ENCODE results near the gene MBTD1. TPM values are rescaled to one million over a fixed set of nuclear protein-coding genes. Genes with fewer than 3 reads are reported as not detected.

MBTD1 gene
- total and polyA plus RNA-seq, 9 of the 15 experiments (the other 6 are each of a cell fraction or from before 2014, with no cell fraction given) = 2.1 to 26.3 (median 13.3) TPM

- no peak for TF ChIP-seq NCOA4 (IDR thresholded peaks at IDR 0.05; ENCODE audit: partially characterized antibody)
- TF ChIP-seq CHD4 (IDR thresholded peaks at IDR 0.05; ENCODE audit: insufficient read depth, insufficient replicate concordance, low read depth, low read length, poor library complexity, severe bottlenecking) = no peak
- TF ChIP-seq RAD21 (CRISPR knock-in tag; conservative IDR thresholded peaks at IDR 0.05 in 1 of 2, IDR thresholded peaks at IDR 0.05 in 1 of 2) = no peak
- TF ChIP-seq NR3C1 (CRISPR knock-in tag; IDR thresholded peaks at IDR 0.05) = peak; percentile 52; the same call in 1 of the 2 replicates
- peak in 1 of 2 experiments; percentile 51; a peak in 2 of 4 replicates for TF ChIP-seq HDAC1 (IDR thresholded peaks at IDR 0.05)
- TF ChIP-seq CCNT2 (IDR thresholded peaks at IDR 0.05; ENCODE audit: borderline replicate concordance, extremely low read depth, insufficient read length, low read depth, low read length) = peak; percentile 84
- peak; percentile 96 for TF ChIP-seq TFE3 (CRISPR knock-in tag; IDR thresholded peaks at IDR 0.05)
- TF ChIP-seq NR4A1 (CRISPR knock-in tag; IDR thresholded peaks at IDR 0.05) = 0 out of 2 replicates have a peak, but pooled peaks have one; percentile 53
- TF ChIP-seq NR4A1 (tag; IDR thresholded peaks at IDR 0.05) = no peak
- peak; percentile 19 for TF ChIP-seq ZFP36 (IDR thresholded peaks at IDR 0.05; ENCODE audit: low read depth, low read length, partially characterized antibody)
- TF ChIP-seq TSC22D4 (tag; IDR thresholded peaks at IDR 0.05) = no peak
- TF ChIP-seq NCOR1 (IDR thresholded peaks at IDR 0.05) = peak; percentile 38; the same call in 1 of the 2 replicates
- peak; percentile 82 for TF ChIP-seq POLR2A (conservative IDR thresholded peaks at IDR 0.05)
- TF ChIP-seq NBN (IDR thresholded peaks at IDR 0.05; ENCODE audit: low read depth) = peak; percentile 87
- no peak for TF ChIP-seq SRSF9 (IDR thresholded peaks at IDR 0.05; ENCODE audit: borderline replicate concordance, low read depth, low read length)
- no peak for TF ChIP-seq FOXJ2 (tag; IDR thresholded peaks at IDR 0.05)
- TF ChIP-seq TCF7 (IDR thresholded peaks at IDR 0.05; ENCODE audit: borderline replicate concordance) = 0 out of 2 replicates have a peak, but pooled peaks have one; percentile 48
- TF ChIP-seq ZNF639 (CRISPR knock-in tag; conservative IDR thresholded peaks at IDR 0.05 in 1 of 2, IDR thresholded peaks at IDR 0.05 in 1 of 2) = peak; percentile 58 to 81; a peak in 2 of 4 replicates
- peak; percentile 53 for TF ChIP-seq MXI1 (IDR thresholded peaks at IDR 0.05; ENCODE audit: low read depth, low read length)
- no peak for TF ChIP-seq ZKSCAN3 (CRISPR knock-in tag; IDR thresholded peaks at IDR 0.05)
- peak; percentile 81 for TF ChIP-seq CBFA2T2 (conservative IDR thresholded peaks at IDR 0.05)
- peak; percentile 81; the same call in 1 of the 2 replicates for TF ChIP-seq MAX (CRISPR knock-in tag; IDR thresholded peaks at IDR 0.05)
- no peak; the same call in 1 of the 2 replicates for TF ChIP-seq KLF1 (tag; IDR thresholded peaks at IDR 0.05)
- TF ChIP-seq ZSCAN32 (CRISPR knock-in tag; IDR thresholded peaks at IDR 0.05) = no peak
- peak; percentile 73 for TF ChIP-seq DPF2 (IDR thresholded peaks at IDR 0.05)
- TF ChIP-seq FOXA1 (IDR thresholded peaks at IDR 0.05; ENCODE audit: borderline replicate concordance) = no peak
Measured at GRCh38 chr17:51260237-51261023, 581 bp upstream of the MBTD1 start, which contains the start of gene UTP18 (continued).
